ENCODE measurements around the gene COL4A2.

COL4A2 gene

GRCh38 chr13:110353339-110353977 lies 46.4 kb downstream of the COL4A2 start:
- no peak for DNase-seq (ENCODE audit: low read depth in 2 of 3, low spot score in 2 of 3)

GRCh38 chr13:110354123-110354627 lies 47.1 kb downstream of the COL4A2 start:
- no peak for DNase-seq (ENCODE audit: low read depth in 2 of 3, low spot score in 2 of 3)

GRCh38 chr13:110354715-110355473 lies 47.8 kb downstream of the COL4A2 start:
- no peak for DNase-seq (ENCODE audit: low read depth in 2 of 3, low spot score in 2 of 3)

- no peak for DNase-seq (ENCODE audit: low read depth in 2 of 3, low spot score in 2 of 3)
These were observed 49.3 kb downstream of the COL4A2 start for GRCh38 chr13:110356362-110356761.

GRCh38 chr13:110358381-110358780 lies 51.3 kb downstream of the COL4A2 start:
- no peak for DNase-seq (ENCODE audit: low read depth in 2 of 3, low spot score in 2 of 3)

GRCh38 chr13:110359840-110360301 lies 52.8 kb downstream of the COL4A2 start:
- no peak for DNase-seq (ENCODE audit: low read depth in 2 of 3, low spot score in 2 of 3)

- DNase-seq (ENCODE audit: low read depth in 2 of 3, low spot score in 2 of 3): no peak
These were observed 53.5 kb downstream of the COL4A2 start for GRCh38 chr13:110360598-110360997.

- no peak for DNase-seq (ENCODE audit: low read depth in 2 of 3, low spot score in 2 of 3)
These were observed 54.4 kb downstream of the COL4A2 start for GRCh38 chr13:110361365-110361911.

- DNase-seq (ENCODE audit: low read depth in 2 of 3, low spot score in 2 of 3): no peak
These were observed 55.9 kb downstream of the COL4A2 start for GRCh38 chr13:110363010-110363409.

GRCh38 chr13:110364081-110364480 lies 57.0 kb downstream of the COL4A2 start:
- no peak for DNase-seq (ENCODE audit: low read depth in 2 of 3, low spot score in 2 of 3)

- no peak for DNase-seq (ENCODE audit: low read depth in 2 of 3, low spot score in 2 of 3)
These were observed 58.8 kb downstream of the COL4A2 start for GRCh38 chr13:110365876-110366275.

GRCh38 chr13:110366733-110367132 lies 59.6 kb downstream of the COL4A2 start:
- DNase-seq (ENCODE audit: low read depth in 2 of 3, low spot score in 2 of 3): no peak

- DNase-seq (ENCODE audit: low read depth in 2 of 3, low spot score in 2 of 3): no peak
These were observed 60.5 kb downstream of the COL4A2 start for GRCh38 chr13:110367620-110368019.

- DNase-seq (ENCODE audit: low read depth in 2 of 3, low spot score in 2 of 3): no peak
These were observed 61.3 kb downstream of the COL4A2 start for GRCh38 chr13:110368408-110368807.

GRCh38 chr13:110369400-110369799 lies 62.3 kb downstream of the COL4A2 start:
- DNase-seq (ENCODE audit: low read depth in 2 of 3, low spot score in 2 of 3): no peak

- no peak for DNase-seq (ENCODE audit: low read depth in 2 of 3, low spot score in 2 of 3)
These were observed 64.7 kb downstream of the COL4A2 start for GRCh38 chr13:110371550-110372465.

- DNase-seq (ENCODE audit: low read depth in 2 of 3, low spot score in 2 of 3): no peak
These were observed 65.6 kb downstream of the COL4A2 start for GRCh38 chr13:110372676-110373075.

- DNase-seq (ENCODE audit: low read depth in 2 of 3, low spot score in 2 of 3): no peak
These were observed 66.5 kb downstream of the COL4A2 start for GRCh38 chr13:110373617-110374016.

GRCh38 chr13:110374431-110375370 lies 67.6 kb downstream of the COL4A2 start:
- no peak for DNase-seq (ENCODE audit: low read depth in 2 of 3, low spot score in 2 of 3)

- no peak for DNase-seq (ENCODE audit: low read depth in 2 of 3, low spot score in 2 of 3)
These were observed 69.0 kb downstream of the COL4A2 start for GRCh38 chr13:110376120-110376519.
